Urinary bladder (tissue), 4 donors: ENCODE results near the gene PAF1. TPM values are rescaled to one million over a fixed set of nuclear protein-coding genes. Genes with fewer than 3 reads are reported as not detected.
"Not testable (repeated sequence)": the region's sequence is repeated elsewhere in the genome, so short reads cannot be mapped to it uniquely, and the experiment has no call there.

ENCODE experiments used
- DNase-seq: peaks from one replicate; pipeline ENCODE4 v3.0.0-alpha.2; 2015; ENCODE audit errors: extremely low spot score
- H3K27ac ChIP-seq: one replicate; pipeline ENCODE4 v1.5.1; 2013; ENCODE audit warnings: low read depth, mild to moderate bottlenecking, moderate library complexity
- H3K36me3 ChIP-seq: one replicate; pipeline ENCODE4 v1.6.1; 2013; ENCODE audit warnings: mild to moderate bottlenecking, moderate library complexity; ENCODE audit not compliant: insufficient read depth
- H3K4me1 ChIP-seq: one replicate; pipeline ENCODE4 v1.6.1; 2013; ENCODE audit warnings: mild to moderate bottlenecking, moderate library complexity; ENCODE audit not compliant: insufficient read depth
- H3K4me3 ChIP-seq: one replicate; pipeline ENCODE4 v1.5.1; 2013; ENCODE audit warnings: low read depth, low read length
- WGBS: extraction: QIAGEN DNeasy Blood & Tissue Kit; methylation state at CpG from one replicate; pipeline ENCODE4 v1.1.7; 2013; 5-methylcytosine and 5-hydroxymethylcytosine counted together
- polyA plus RNA-seq: library from polyadenylated mRNA; stranded (reverse); fragments of 200-250 nt; gene quantifications from one replicate; pipeline ENCODE4 v1.2.3, GENCODE V29; 2013
- total RNA-seq: library from RNA; depleted of rRNA; stranded (reverse); fragments of >200 nt; gene quantifications from one replicate; pipeline ENCODE4 v1.2.3, GENCODE V29; 2014
- donor health status: healthy with polysubstance abuse.
- donor health status: healthy.

Gene PAF1
- total and polyA plus RNA-seq, 2 donors: 11.7 to 52.8 TPM

DNA sequence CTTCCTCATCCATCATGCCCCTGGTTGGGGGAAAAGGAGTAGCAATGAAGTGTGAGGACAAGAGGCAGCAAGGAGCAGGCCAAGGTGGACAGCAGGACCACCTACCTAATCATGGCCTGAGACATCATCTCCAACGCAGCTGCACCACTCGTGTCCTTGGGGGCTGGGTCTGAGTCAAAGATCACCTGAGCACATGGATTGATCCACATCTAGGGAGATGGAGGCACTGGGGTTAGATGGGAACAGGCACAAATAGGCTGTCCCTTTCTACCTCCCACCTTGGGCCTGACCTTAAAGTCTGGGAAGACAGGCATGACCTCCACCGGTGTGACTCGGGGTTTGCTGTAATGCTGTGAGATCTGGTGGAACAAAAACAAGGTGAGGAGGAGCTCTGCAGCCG, 2.2 kb downstream of the PAF1 start:
- no peak overlapping the region for H3K4me3 ChIP-seq
- H3K27ac ChIP-seq: no peak overlapping the region
- no peaks in the 10 kb centered on the region for H3K36me3 ChIP-seq
- no peaks in the 10 kb centered on the region for H3K4me1 ChIP-seq
- DNase-seq: no peak
- 91% methylated on average over 5 of the region's 5 CpGs for WGBS

DNA sequence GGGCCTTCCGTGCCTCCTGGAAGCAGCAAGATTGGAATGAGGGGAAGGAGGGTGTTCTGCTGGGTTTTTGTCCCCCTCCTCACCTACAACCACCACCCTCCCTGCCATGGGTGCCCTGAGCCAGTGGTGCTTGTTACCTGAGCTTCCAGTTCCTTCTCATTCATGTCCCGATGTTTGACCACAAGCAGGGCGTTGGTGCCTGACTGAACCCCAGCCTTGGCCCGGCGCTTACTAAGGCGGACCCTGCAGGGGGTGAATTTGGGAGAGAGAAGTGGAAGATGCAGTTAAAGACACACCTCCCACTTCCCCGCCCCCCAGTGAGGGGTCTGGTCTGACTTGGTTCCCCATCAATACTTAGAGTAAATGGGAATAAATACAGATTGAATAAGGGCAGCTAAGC, 4.3 kb downstream of the PAF1 start:
- Histone ChIP-seq H3K4me1 (no peaks in the 10 kb centered on the region), H3K36me3 (no peaks in the 10 kb centered on the region), H3K4me3 (no peak overlapping the region), H3K27ac (no peak overlapping the region)
- 82% methylated on average over 7 of the region's 7 CpGs for WGBS
- no peak for DNase-seq

DNA sequence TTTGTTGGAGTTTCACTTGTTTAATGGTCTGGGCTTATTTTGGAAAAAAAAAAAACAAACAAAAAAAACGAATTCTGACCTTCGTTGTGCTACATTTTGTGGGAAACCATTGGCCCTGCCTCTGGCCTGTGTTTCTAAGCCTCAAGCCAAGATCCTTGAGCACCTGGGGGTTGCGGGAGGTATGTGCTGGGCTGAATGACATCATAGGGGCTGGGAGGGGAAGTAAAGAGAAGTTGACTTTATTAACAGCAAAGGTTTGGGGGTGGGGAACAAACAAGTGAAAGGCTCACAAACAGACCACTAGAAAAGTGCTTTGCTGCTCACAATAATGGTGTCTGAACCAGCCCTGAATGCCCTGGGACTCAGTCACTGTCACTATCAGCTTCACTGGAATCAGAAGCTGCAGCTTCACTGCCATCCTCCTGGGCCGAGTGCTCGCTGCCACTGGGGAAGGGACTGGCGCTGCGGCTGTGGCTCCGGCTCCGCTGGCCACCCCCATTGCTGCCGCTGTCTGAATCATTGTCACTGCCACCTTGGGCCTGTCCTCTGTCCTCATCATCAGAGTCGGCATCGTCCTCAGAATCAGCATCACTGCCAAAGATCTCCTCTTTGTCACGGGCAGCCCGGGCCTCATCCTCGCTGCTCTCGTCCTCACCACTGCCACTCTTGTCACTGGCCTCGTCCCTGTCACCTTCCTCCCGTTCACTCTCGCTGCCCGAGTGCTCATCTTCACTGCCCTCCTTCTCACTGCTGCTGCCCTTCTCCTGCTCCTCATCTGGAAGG, 5.1 kb downstream of the PAF1 start:
- Histone ChIP-seq H3K36me3 (no peaks in the 10 kb centered on the region), H3K27ac (no peak overlapping the region), H3K4me1 (no peaks in the 10 kb centered on the region), H3K4me3 (no peak overlapping the region)
- no peak for DNase-seq
- 79% methylated on average over 20 of the region's 20 CpGs for WGBS

DNA sequence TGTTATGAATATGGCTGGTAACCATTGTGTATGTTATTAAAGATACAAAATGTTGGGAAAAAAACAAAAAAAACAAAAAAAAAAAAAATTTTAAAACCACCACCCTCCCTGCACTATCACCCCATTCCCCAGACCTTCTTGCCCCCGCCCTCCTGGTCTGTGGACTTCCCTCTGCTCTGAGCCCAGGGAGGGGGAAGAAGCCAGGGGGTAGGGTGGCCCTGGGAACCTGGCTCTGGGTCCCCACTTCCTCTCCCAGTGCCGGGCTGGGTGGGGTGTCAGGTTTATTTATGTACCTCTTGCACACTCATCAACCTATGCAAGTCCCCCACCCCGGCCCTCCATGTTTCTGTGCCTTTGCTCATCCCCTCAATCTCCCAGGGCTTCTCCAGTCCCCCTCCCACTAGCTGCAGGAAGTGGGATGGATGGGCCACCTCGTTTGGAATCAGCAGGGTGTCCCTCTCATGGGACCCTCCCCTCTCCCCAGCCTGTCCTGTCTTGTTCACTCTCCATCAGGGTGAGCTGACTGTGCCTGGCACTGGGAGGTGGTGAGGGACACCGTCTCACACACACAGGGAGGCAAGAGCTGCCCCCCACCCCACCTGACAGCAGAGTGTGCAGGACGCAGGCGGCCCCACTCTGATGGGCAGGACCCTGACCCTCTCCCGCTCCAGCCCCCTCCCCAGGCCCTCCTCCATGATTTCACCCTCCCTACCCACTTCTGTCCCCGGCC, 5.9 kb downstream of the PAF1 start:
- no peaks in the 10 kb centered on the region for H3K4me1 ChIP-seq
- no peak overlapping the region for H3K27ac ChIP-seq
- 60% methylated on average over 9 of the region's 9 CpGs for WGBS
- DNase-seq: no peak
- no peaks in the 10 kb centered on the region for H3K36me3 ChIP-seq
- H3K4me3 ChIP-seq: no peak overlapping the region

DNA sequence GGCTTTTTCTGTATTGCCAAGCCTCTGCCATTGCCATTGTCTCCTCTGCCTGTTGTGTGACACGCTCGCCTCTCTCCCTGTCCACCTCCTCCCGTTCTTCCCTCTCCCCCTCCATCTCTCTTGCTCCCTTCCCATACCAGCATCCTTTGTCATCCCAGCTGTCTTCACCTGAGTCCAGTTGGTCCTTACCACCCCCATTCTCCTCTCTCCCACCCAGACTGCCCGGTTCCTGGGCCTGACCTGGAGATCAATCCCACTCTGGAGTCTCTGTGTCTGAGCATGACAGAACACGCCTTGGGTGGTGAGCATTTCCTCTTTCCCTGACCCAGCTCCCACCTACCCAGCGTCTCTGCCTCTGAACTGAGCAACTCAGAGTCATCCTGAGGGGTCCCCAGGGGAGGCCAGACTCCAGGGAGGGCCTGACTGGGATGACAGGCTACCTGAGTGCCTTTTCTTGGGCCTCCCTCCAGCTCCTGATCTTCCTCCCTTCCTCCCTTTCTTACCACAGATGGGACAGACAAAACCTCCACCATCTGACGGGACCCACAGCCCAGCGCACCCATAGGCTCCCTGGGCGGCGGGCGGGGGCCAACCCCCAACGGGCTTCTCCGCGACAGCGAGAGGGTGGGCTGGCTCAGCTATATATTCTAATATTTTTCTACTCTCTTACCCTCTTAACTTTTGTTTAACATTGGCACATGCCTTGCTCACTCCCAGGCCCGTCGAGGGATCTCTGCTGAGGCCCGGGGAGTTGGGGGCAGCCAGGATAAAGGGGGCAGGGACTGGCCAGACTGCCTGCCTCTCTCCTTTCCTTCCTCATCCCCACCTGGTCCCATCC, 7.7 kb downstream of the PAF1 start:
- Histone ChIP-seq H3K4me3 (no peak overlapping the region), H3K36me3 (peaks cover 1% of the 10 kb centered on the region), H3K27ac (no peak overlapping the region), H3K4me1 (no peaks in the 10 kb centered on the region)
- 87% methylated on average over 18 of the region's 18 CpGs for WGBS
- DNase-seq: no peak

DNA sequence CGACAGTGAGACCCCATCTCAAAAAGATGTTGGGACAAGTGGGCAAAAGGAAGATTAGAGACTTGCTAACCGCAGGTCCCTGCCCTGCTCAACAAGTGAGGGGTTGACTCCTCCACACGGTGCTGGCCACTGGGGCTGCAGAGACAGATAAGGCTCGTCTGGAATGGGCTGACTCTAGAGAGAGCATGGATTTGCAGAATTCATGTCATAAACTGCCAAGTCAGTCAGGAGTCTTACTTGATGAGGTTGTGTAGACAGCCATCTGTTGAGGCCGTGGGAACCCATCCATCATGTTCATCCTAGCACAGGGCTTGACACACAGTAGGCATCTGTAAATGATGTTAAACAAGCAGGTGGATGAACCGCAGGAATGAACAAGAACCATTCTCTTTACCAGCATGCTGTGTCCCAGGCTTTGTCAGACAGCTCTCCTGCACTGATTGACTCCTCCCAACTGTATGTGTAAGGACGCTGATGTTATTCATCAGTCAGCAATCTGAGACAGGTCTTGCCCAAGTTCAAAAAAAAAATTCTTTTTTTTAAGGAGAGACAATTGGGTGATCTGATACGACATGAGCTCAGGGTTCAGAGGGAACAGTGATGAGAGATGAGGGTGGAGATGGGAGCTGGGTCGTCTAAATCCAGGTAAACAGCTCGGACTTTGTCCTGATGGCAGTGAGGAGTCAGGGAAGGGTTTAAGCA, 8.8 kb downstream of the PAF1 start:
- Histone ChIP-seq H3K27ac (no peak overlapping the region), H3K4me3 (no peak overlapping the region), H3K4me1 (no peaks in the 10 kb centered on the region), H3K36me3 (peaks cover 7% of the 10 kb centered on the region)
- DNase-seq: no peak
- 81% methylated on average over 10 of the region's 10 CpGs for WGBS

DNA sequence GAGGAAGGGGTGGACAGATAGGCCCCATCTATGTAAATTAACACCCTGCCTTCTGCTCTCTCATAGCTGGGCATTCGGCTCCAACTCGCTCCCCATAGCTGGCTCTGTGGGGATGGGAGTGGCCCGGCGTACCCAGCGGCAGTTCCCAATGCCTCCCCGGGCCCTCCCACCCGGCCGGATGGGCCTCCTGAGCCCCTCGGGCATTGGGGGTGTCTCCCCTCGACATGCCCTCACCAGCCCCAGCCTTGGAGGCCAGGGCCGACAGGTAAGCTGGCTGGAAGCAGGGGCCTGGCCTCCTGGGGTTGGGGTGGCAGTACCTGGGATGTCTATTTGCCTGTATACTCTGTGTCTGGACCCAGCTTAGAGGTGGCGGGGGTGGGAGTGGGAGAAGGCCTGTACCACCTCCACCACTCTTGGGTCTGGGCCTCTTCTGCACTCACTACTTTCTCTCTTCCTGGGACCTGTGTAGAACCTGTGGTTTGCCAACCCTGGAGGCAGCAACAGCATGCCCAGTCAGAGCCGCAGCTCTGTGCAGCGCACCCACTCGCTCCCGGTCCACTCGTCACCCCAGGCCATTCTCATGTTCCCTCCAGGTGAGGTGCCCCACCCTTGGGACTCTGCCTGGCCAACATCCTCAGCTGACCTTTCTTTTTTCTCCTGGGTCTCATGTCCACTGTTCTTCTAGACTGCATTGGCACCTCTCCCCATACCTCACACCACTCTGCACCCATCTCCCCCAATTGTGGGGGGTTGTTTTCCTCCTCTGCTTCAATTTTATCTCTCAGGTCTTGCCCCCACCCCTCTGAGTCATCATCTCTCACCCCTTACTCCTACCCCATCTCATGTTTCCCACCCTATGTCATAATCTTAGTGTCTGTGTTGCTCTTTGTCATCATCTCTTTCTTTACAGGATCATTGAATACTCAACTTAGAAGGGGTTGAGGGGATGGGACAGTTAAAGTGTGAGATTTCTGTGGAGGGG, 10.1 kb downstream of the PAF1 start:
- Histone ChIP-seq H3K4me3 (no peak overlapping the region), H3K4me1 (no peaks in the 10 kb centered on the region), H3K27ac (no peak overlapping the region), H3K36me3 (peaks cover 7% of the 10 kb centered on the region)
- 94% methylated on average over 17 of the region's 17 CpGs for WGBS
- DNase-seq: no peak

DNA sequence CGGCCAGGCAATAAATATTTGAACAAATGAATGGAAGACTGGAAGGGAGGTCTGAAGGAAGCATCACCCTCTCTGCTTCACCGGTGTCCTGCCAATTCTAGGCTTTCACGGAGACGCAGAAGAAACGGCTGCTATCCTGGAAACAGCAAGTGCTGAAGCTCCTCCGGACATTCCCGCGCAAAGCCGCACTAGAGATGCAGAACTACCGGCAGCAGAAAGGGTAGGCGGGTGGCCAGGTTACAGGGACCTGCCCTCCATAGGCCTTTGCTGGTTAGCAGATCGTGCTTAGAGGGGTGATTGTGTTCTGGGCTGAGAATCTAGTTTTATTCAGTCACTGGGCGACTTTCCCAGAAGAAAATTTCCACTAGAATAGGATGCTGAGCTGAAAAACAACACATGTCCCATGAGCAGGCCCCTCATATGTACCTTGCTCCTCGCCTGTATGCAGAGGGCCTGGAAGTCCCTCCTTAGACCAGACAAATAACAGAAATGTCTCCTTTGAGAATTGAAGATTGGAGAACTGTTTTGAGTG, 11.0 kb downstream of the PAF1 start:
- Histone ChIP-seq H3K27ac (no peak overlapping the region), H3K4me1 (no peaks in the 10 kb centered on the region), H3K36me3 (peaks cover 7% of the 10 kb centered on the region), H3K4me3 (no peak overlapping the region)
- 76% methylated on average over 14 of the region's 14 CpGs for WGBS
- DNase-seq: no peak

DNA sequence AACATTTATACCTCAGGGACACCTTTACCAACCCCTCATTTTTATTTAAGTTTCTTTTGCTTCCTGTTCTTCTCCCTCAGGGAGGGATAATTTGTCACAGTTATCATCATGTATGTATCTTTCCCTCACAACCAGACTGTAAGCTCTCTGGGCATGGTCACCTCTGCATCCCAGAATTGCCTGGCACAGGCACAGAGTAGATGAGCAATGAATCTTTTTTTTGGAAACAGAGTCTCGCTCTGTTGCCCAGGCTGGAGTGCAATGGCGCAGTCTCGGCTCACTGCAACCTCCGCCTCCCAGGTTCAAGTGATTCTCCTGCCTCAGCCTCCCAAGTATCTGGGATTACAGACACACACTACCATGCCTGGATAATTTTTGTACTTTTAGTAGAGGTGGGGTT, 11.5 kb downstream of the PAF1 start:
- not testable (repeated sequence) for H3K27ac ChIP-seq, H3K4me1 ChIP-seq, H3K36me3 ChIP-seq, H3K4me3 ChIP-seq, DNase-seq
- 85% methylated on average over 4 of the region's 4 CpGs for WGBS

DNA sequence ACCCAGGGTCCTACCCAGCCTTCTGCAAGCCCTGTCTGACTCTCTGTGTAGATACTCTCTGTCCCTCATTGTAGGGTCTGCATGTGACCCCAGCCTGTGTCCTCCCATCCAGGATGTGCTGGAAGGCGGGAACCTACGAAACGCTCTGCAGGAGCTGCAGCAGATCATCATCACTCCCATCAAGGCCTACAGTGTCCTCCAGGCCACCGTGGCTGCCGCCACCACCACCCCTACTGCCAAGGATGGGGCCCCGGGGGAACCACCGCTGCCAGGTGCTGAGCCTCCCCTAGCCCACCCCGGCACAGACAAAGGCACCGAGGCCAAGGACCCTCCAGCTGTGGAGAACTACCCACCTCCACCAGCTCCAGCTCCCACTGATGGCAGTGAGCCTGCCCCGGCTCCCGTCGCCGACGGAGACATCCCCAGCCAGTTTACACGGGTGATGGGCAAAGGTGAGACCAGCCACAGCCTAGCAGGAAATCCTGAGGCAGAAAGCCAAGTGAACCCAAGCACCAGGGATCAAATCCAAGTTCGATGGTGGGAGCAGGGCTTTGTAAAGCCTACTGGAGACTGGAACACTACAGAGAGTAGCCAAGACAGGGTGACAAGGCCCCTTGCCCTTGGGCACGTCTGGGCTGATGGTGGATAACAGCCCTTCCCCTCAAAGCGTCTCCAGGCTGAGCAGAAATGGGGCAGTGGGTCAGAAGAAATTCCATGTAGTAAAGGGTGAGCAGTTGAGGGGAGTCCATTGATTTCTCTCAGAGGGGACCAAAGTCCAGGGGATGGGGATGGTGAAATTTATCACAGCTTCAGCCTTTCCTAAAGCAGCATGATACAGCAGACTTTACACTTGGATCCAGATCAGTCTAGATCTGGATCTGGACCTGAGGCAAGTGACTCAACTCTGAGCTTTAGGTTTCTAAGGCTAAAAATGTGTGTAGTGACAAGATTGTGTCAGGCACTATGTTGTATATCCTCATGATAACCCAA, 13.2 kb downstream of the PAF1 start:
- peaks cover 7% of the 10 kb centered on the region for H3K36me3 ChIP-seq
- WGBS: 89% methylated on average over 18 of the region's 18 CpGs
- H3K27ac ChIP-seq: no peak overlapping the region
- no peaks in the 10 kb centered on the region for H3K4me1 ChIP-seq
- no peak for DNase-seq
- no peak overlapping the region for H3K4me3 ChIP-seq

DNA sequence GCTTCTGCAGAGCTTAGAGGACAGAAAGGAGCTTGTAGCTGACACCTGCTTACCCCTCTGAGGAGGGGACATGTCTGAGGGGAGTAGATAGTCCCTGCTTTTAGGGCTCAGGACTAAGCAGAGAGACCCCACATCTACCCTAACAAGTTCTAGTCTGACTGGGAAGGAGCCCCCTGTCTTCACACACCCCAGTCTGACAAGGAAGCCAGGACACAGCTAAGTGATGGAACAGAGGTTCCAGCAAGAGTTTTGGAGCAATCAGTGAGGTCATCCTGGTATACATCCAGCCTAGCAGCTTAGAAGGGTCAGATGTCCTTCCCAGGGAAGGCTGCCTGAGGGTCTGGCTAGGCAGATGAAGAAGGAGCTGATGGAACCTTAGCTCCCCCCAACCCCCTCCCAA, 15.0 kb downstream of the PAF1 start:
- DNase-seq: no peak
- Histone ChIP-seq H3K4me3 (no peak overlapping the region), H3K4me1 (no peaks in the 10 kb centered on the region), H3K36me3 (peaks cover 7% of the 10 kb centered on the region), H3K27ac (no peak overlapping the region)
